Large intestine (tissue), 3 donors: ENCODE measurements around the gene GLDC. TPM values are rescaled to one million over a fixed set of nuclear protein-coding genes. Genes with fewer than 3 reads are reported as not detected.

ENCODE experiments used
- DNase-seq, 2 donors: peaks; one replicate each; pipeline versions ENCODE4 v3.0.0 to v3.0.0-alpha.2; 2013
- H3K27ac ChIP-seq: one replicate; pipeline ENCODE4 v1.5.1; 2013; ENCODE audit warnings: low read length
- H3K27me3 ChIP-seq: 2 replicates; pipeline ENCODE4 v1.6.1; 2013; ENCODE audit warnings: low read length; ENCODE audit not compliant: control insufficient read depth, insufficient read depth
- H3K36me3 ChIP-seq: 2 replicates; pipeline ENCODE4 v1.6.1; 2013; ENCODE audit warnings: low read length; ENCODE audit not compliant: control insufficient read depth, insufficient read depth
- H3K4me1 ChIP-seq: one replicate; pipeline ENCODE4 v1.6.1; 2013; ENCODE audit warnings: low read length; ENCODE audit not compliant: control insufficient read depth, insufficient read depth
- H3K4me3 ChIP-seq: one replicate; pipeline ENCODE4 v1.5.1; 2013; ENCODE audit warnings: low read length
- H3K9me3 ChIP-seq: one replicate; pipeline ENCODE4 v1.6.1; 2013; ENCODE audit warnings: mild to moderate bottlenecking, low read depth, low read length, moderate library complexity; ENCODE audit not compliant: control insufficient read depth
- WGBS: methylation state at CpG from one replicate; pipeline ENCODE4 v1.1.5; 2013; ENCODE audit warnings: low lambda C conversion rate; ENCODE audit not compliant: insufficient coverage; 5-methylcytosine and 5-hydroxymethylcytosine counted together
- polyA plus RNA-seq: library from polyadenylated mRNA; unstranded; fragments of 120-200 nt; gene quantifications from one replicate; pipeline ENCODE4 v1.2.1, GENCODE V29; 2013

Gene GLDC
- polyA plus RNA-seq, 1 donor: 13.0 TPM

DNA sequence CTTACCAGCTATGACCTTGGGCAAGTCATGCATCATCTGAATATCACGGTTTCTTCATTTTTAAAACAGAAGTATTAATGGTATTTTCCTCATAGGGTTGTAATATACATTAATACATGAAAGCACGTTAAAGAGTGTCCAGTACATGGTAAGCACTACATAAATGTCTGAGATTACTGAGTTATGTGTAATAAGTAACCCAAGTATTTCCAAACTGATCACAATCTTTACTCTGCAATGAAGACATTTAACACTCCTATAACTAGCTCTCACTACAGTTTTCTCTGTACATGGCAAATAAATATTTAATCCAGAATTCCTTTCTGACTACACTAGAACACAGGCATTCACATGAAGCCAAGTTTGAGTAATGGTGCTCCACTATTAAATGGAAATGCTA is 4.0 kb downstream of the GLDC start:
- no peak overlapping the region for H3K27ac ChIP-seq
- H3K9me3 ChIP-seq: peaks cover 2% of the 10 kb centered on the region
- peak in 1 of 2 donors; percentile 22 for DNase-seq
- H3K27me3 ChIP-seq: peaks cover 37% of the 10 kb centered on the region
- 80% methylated on average over 1 of the region's 2 CpGs for WGBS
- no peak overlapping the region for H3K4me3 ChIP-seq
- peaks cover 21% of the 10 kb centered on the region for H3K4me1 ChIP-seq
- no peaks in the 10 kb centered on the region for H3K36me3 ChIP-seq

DNA sequence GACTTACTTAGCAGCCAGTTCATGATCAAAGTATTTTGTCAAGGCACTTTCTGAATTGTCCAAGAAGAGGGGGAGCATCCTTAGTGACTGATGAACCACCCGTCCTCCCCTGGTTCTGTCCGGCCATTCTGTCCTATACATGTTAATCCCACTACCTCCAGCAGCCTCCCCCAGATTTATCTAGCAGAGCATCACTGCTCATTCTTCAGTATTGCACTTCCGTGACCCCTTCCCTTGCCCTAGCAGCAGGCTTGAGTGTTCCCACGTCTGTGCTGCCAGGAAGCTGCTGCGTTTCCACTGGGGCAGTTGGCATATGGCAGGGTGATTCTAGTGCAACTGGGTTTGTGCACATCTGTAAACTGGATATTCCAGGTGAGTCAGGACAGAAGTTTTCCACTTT is 4.5 kb downstream of the GLDC start:
- Histone ChIP-seq H3K9me3 (peaks cover 2% of the 10 kb centered on the region), H3K4me3 (no peak overlapping the region), H3K36me3 (no peaks in the 10 kb centered on the region), H3K27ac (no peak overlapping the region), H3K4me1 (peaks cover 21% of the 10 kb centered on the region), H3K27me3 (peaks cover 32% of the 10 kb centered on the region)
- no CpG with 5 or more reads among the region's 5 CpGs for WGBS
- no peak for DNase-seq

DNA sequence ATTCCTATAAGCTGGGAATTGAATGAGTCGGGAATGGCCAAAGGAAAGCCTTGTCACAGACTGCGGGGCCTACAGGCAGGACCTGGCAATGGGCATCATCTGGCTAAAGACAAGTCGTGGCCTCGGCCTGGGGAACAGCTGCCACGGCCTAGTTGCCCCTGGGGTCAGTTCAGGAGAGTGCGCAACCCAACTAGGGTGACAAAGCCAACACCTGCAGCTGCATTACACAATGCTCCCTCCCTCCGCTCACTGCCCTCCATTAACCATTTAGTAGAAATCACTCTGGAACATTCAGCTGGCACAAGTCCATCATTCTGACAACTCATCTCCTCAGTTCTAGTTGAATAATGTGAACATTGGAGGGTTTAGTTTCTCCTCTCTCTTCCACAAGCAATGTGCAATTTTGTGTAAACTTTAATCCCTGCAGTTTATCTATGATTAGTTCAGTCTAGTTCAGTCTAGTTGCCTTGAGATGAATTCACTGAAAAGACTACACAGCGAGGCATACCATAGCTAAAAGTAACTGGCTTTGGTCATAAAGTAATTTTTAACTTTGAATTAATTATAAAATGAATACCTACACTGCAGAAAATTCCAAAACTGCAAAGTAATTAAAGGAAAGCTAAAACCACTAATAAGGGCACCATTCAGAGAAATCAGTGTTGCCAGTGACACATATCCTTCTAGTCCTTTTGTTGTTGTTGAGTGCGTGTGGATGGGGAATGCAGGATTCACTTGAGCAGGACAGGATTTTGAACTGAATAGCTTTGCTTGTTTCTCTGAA is 5.1 kb downstream of the GLDC start:
- no peaks in the 10 kb centered on the region for H3K36me3 ChIP-seq
- H3K27ac ChIP-seq: no peak overlapping the region
- H3K9me3 ChIP-seq: no peaks in the 10 kb centered on the region
- H3K27me3 ChIP-seq: peaks cover 26% of the 10 kb centered on the region
- no peak for DNase-seq
- no CpG with 5 or more reads among the region's 9 CpGs for WGBS
- H3K4me1 ChIP-seq: peaks cover 17% of the 10 kb centered on the region
- no peak overlapping the region for H3K4me3 ChIP-seq

DNA sequence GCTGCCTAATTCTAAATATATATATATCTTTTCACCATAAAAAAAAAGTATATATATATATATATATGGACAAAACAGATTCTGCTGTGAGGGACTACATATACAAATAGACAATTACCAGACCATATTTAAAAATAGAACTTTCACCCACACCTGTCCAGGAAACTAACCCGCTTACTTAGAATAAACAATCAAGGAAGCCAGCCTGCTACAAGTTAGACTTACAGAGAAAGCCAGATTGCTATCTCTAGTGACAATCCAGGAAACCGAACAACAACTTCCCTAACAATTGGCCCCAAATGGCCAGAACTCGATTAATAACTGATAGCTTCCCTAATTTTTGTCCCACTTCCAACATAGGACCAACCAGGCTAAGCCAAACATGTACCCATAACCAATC is 5.9 kb downstream of the GLDC start:
- H3K27me3 ChIP-seq: peaks cover 19% of the 10 kb centered on the region
- WGBS: 90% methylated on average over 2 of the region's 3 CpGs
- H3K4me1 ChIP-seq: peaks cover 16% of the 10 kb centered on the region
- no peaks in the 10 kb centered on the region for H3K9me3 ChIP-seq
- no peak overlapping the region for H3K27ac ChIP-seq
- H3K4me3 ChIP-seq: no peak overlapping the region
- no peak for DNase-seq
- H3K36me3 ChIP-seq: no peaks in the 10 kb centered on the region

DNA sequence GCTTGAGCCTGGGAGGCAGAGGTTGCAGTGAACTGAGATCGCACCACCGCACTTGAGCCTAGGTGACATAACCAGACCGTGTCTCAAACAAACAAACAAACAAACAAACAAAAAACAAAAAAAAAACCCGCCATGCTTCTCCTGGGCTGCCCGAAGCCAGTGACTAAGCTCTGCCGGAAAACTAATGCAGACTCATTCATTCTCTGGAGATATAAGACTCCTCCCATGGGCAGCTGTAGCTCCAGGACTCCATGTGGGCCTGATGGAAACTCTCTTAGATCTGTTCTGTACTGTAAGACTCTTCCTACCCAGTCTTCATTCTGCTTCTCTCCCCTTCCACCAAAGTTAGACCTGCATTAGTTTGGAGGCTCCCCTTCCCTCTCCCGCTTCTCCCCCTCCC is 11.1 kb downstream of the GLDC start:
- no peak overlapping the region for H3K4me3 ChIP-seq
- H3K4me1 ChIP-seq: peaks cover 5% of the 10 kb centered on the region
- H3K27ac ChIP-seq: no peak overlapping the region
- no peak for DNase-seq
- 100% methylated on average over 1 of the region's 7 CpGs for WGBS
- no peaks in the 10 kb centered on the region for H3K27me3 ChIP-seq
- no peaks in the 10 kb centered on the region for H3K36me3 ChIP-seq
- no peaks in the 10 kb centered on the region for H3K9me3 ChIP-seq

DNA sequence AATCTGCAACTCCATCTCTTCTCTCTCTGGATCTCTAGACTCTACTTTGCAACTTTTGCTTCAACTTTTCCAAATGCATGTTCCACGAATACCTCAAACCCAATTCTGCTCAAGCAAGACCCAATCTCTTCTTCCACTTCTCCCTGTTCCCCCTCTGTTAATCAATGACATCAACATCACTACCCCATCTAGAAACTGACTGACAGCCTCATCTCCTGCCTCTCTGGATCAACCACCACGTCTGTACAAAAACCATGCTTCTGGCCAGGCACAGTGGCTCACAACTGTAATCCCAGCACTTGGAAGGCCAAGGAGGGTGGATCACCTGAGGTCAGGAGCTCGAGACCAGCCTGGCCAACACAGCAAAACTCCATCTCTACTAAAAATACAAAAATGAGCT is 12.2 kb downstream of the GLDC start:
- Histone ChIP-seq H3K36me3 (no peaks in the 10 kb centered on the region), H3K4me3 (no peak overlapping the region), H3K27ac (no peak overlapping the region), H3K4me1 (peaks cover 5% of the 10 kb centered on the region), H3K27me3 (no peaks in the 10 kb centered on the region), H3K9me3 (no peaks in the 10 kb centered on the region)
- 83% methylated on average over 1 of the region's 3 CpGs for WGBS
- DNase-seq: no peak

DNA sequence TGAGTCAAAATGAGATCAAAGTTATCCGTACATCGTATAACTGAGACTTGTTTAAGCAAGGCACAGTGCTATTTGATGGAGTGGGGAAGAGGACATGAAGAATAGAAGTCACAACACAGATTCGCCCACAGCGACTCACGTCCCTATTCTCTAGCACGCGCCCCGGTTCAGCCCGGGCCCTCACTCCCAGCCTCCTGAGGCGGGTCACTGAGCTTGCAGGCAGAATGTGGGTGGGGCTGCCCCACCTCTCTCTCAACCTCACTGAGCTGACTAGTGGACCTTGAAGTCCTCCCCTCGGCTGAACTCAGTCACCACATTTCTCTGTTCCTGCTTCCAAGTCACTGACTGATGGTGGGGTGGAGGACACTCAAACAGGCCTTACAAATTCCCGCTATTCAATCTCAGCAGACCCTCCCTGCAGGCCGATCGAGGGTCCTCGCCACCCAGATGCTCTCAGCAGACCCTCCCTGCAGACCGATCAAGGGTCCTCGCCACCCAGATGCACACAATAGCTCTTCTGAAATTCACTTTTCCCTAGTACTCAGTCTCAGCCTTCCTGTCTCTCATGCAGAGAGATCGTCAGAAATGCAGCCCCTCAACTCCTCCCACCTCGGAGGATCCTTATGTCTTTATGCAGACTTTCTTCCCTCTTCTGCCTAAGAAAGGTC is 12.9 kb downstream of the GLDC start:
- H3K4me1 ChIP-seq: peaks cover 5% of the 10 kb centered on the region
- H3K9me3 ChIP-seq: no peaks in the 10 kb centered on the region
- no peaks in the 10 kb centered on the region for H3K27me3 ChIP-seq
- 60% methylated on average over 1 of the region's 19 CpGs for WGBS
- H3K4me3 ChIP-seq: no peak overlapping the region
- peak; percentile 46 to 85 for DNase-seq
- H3K36me3 ChIP-seq: no peaks in the 10 kb centered on the region
- H3K27ac ChIP-seq: no peak overlapping the region

DNA sequence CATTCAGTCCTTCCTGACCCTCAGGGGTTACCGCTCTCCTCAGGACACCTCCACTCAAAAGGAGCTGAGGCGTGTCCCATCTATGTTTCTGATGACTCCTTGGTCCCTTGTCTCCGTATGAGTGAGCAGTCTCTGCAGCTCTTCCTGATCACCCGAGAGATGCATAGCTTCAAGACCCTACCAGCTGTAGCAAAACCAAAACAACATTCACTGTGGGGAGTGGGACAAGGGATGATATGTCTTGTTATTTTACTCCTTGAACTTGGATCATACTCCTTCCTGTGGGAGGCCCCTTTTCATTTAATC is 14.4 kb downstream of the GLDC start:
- WGBS: no CpG with 5 or more reads among the region's 4 CpGs
- H3K4me1 ChIP-seq: peaks cover 6% of the 10 kb centered on the region
- no peaks in the 10 kb centered on the region for H3K36me3 ChIP-seq
- no peak overlapping the region for H3K4me3 ChIP-seq
- no peaks in the 10 kb centered on the region for H3K27me3 ChIP-seq
- H3K27ac ChIP-seq: no peak overlapping the region
- no peaks in the 10 kb centered on the region for H3K9me3 ChIP-seq
- no peak for DNase-seq

DNA sequence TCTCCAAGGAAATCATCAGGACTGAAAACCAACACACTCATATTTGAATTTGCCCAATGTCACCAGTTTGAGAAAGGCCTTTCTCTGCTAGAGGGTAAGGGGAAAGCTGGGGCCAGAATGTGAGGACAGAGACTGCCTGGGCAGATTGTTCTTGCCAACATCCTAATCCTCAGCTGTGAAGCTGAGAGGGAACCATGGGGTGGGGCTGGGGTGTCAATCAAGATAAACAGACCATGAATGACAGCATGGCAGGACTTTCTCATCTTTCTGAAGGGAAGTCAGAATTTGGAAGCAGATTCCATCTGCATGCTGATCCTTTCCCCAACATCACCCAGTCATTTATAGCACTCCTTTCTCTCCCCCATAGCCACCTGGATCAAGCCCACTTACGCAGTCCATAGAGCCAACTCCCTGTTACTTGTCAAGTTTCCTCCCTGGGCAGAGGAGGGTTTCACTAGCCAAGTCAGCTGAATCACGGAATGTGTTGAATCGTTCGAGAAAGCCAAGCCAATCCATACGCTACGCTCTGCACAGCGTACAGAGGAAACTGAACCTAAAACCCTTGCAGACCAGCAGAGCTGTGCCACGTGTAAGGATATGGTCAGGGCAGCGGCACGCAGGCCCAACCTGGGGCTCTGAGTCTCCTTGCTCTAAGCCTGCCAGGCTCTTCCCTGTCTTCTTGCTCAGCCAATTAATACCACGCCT is 14.9 kb downstream of the GLDC start:
- Histone ChIP-seq H3K36me3 (no peaks in the 10 kb centered on the region), H3K27ac (no peak overlapping the region), H3K4me3 (no peak overlapping the region), H3K27me3 (no peaks in the 10 kb centered on the region), H3K9me3 (no peaks in the 10 kb centered on the region), H3K4me1 (peaks cover 10% of the 10 kb centered on the region)
- 100% methylated on average over 3 of the region's 11 CpGs for WGBS
- no peak for DNase-seq

DNA sequence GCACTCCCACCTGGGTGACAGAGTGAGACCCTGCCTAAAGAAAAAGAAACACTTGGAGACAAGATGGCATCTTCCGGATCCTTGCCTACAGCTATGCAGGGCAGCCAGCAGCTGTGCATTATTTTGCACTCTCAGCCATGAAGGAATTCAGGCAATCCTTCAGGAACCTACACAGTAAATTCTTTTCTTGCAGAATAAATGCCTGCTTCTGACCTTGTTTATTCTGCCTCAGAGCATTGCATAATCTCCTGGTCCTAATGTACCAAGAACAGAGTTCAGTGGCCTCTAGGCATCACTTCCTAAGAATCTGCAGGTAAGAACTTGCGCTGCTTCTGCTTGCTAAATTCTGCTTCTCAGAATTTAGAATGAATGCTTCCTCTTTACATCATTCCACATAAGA is 16.8 kb downstream of the GLDC start:
- 0% methylated on average over 1 of the region's 2 CpGs for WGBS
- Histone ChIP-seq H3K27me3 (no peaks in the 10 kb centered on the region), H3K4me3 (no peak overlapping the region), H3K9me3 (no peaks in the 10 kb centered on the region), H3K4me1 (peaks cover 8% of the 10 kb centered on the region), H3K36me3 (no peaks in the 10 kb centered on the region), H3K27ac (no peak overlapping the region)
- peak; percentile 45 to 57 for DNase-seq
